B cell (primary cell): Measurements from ENCODE around the gene NBEA.

ENCODE experiments used
- CTCF ChIP-seq: fragments of 200-600 bp; IDR thresholded peaks from one replicate; pipeline ENCODE4 v1.8.0; 2022; ENCODE audit warnings: antibody characterized with exemption, mild to moderate bottlenecking
- EZH2 ChIP-seq: IDR thresholded peaks from 2 replicates; pipeline ENCODE4 v1.6.1; 2012; ENCODE audit warnings: borderline replicate concordance, low read depth, mild to moderate bottlenecking, moderate library complexity, low read length; ENCODE audit not compliant: insufficient read depth, poor library complexity, severe bottlenecking

GRCh38 chr13:35191883-35192282 is 249.8 kb downstream of the NBEA start:
- TF ChIP-seq CTCF (no peak), EZH2 (no peak)
